CD14-positive monocyte (primary cell): ENCODE data around the gene VCL. TPM values are rescaled to one million over a fixed set of nuclear protein-coding genes. Genes with fewer than 3 reads are reported as not detected.

ENCODE experiments used
- DNase-seq, 3 donors: peaks; one replicate each; pipeline ENCODE4 v3.0.0-alpha.2; 2011 to 2022
- H2AFZ ChIP-seq: 2 replicates; pipeline ENCODE4 v1.6.0; 2012; ENCODE audit warnings: mild to moderate bottlenecking, low read depth, low read length, inconsistent platforms; ENCODE audit not compliant: insufficient read depth, poor library complexity, severe bottlenecking
- H3K27ac ChIP-seq, 2 donors: 1 replicate in 1 of 2; 2 replicates in 1 of 2; pipeline ENCODE4 v1.5.1; 2012 to 2013; ENCODE audit warnings: low read length in 2 of 2, control low read depth in 1 of 2, inconsistent platforms in 1 of 2, low read depth in 1 of 2, mild to moderate bottlenecking in 1 of 2
- H3K27me3 ChIP-seq, 2 donors: one replicate each; pipeline versions ENCODE4 v1.6.0 to v1.6.1; 2011 to 2013; ENCODE audit warnings: low read length in 2 of 2; ENCODE audit not compliant: control insufficient read depth in 2 of 2, insufficient read depth in 2 of 2
- H3K36me3 ChIP-seq, 2 donors: replicated peaks in 1 of 2; 1 replicate in 1 of 2; 2 replicates in 1 of 2; pipeline versions ENCODE4 v1.5.1 to v1.6.1; 2012 to 2013; ENCODE audit warnings: low read length in 2 of 2, control low read depth in 1 of 2, inconsistent platforms in 1 of 2, mild to moderate bottlenecking in 1 of 2; ENCODE audit not compliant: insufficient read depth in 2 of 2, control insufficient read depth in 1 of 2
- H3K4me1 ChIP-seq, 2 donors: 1 replicate in 1 of 2; 2 replicates in 1 of 2; pipeline versions ENCODE4 v1.5.1 to v1.6.1; 2012 to 2013; ENCODE audit warnings: low read length in 2 of 2, control low read depth in 1 of 2, inconsistent platforms in 1 of 2, mild to moderate bottlenecking in 1 of 2, moderate library complexity in 1 of 2; ENCODE audit not compliant: insufficient read depth in 2 of 2, control insufficient read depth in 1 of 2
- H3K4me2 ChIP-seq: replicated peaks from 2 replicates; pipeline ENCODE3; 2012; ENCODE audit warnings: low read length, moderate library complexity, mild to moderate bottlenecking; ENCODE audit not compliant: poor library complexity, severe bottlenecking; ENCODE audit errors: extremely low read depth
- H3K4me3 ChIP-seq, 3 experiments: fragments of 200-600 bp in 1 of 3; sonication (generic) in 1 of 3; replicated peaks in 1 of 3; 1 replicate in 2 of 3; 2 replicates in 1 of 3; pipeline ENCODE4 v1.5.1; 2011 to 2013; ENCODE audit warnings: low read length in 3 of 3, mild to moderate bottlenecking in 3 of 3, control low read depth in 2 of 3, low read depth in 2 of 3, inconsistent platforms in 1 of 3, moderate library complexity in 1 of 3
- H3K79me2 ChIP-seq: 2 replicates; pipeline ENCODE4 v1.6.0; 2012; ENCODE audit warnings: mild to moderate bottlenecking, control low read depth, inconsistent platforms, low read length, moderate library complexity; ENCODE audit not compliant: insufficient read depth
- H3K9ac ChIP-seq: 2 replicates; pipeline ENCODE4 v1.6.0; 2017; ENCODE audit warnings: low read length, mild to moderate bottlenecking; ENCODE audit not compliant: insufficient read depth, poor library complexity, severe bottlenecking
- H3K9me3 ChIP-seq, 2 donors: replicated peaks in 1 of 2; 1 replicate in 1 of 2; 2 replicates in 1 of 2; pipeline versions ENCODE4 v1.5.1 to v1.6.1; 2012 to 2013; ENCODE audit warnings: low read length in 2 of 2, control low read depth in 1 of 2; ENCODE audit not compliant: control insufficient read depth in 1 of 2, insufficient read depth in 1 of 2
- H4K20me1 ChIP-seq: 2 replicates; pipeline ENCODE4 v1.6.0; 2012; ENCODE audit warnings: mild to moderate bottlenecking, low read length, control low read depth, moderate library complexity; ENCODE audit not compliant: insufficient read depth
- H3K27ac Mint-ChIP-seq, 7 donors: one replicate each; pipeline ENCODE4 v1.8.0; 2020; ENCODE audit warnings: mild to moderate bottlenecking in 7 of 7, mixed read lengths in 7 of 7, moderate library complexity in 6 of 7, inconsistent platforms in 2 of 7
- H3K27me3 Mint-ChIP-seq, 3 donors: one replicate each; pipeline ENCODE4 v1.8.0; 2021 to 2022; ENCODE audit warnings: low read depth in 3 of 3, mild to moderate bottlenecking in 3 of 3, mixed read lengths in 3 of 3, moderate library complexity in 3 of 3, inconsistent platforms in 1 of 3
- H3K36me3 Mint-ChIP-seq, 2 donors: one replicate each; pipeline ENCODE4 v1.8.0; 2020; ENCODE audit warnings: mixed read lengths in 2 of 2, inconsistent platforms in 1 of 2, mild to moderate bottlenecking in 1 of 2
- H3K4me1 Mint-ChIP-seq: one replicate; pipeline ENCODE4 v1.8.0; 2020; ENCODE audit warnings: mild to moderate bottlenecking, mixed read lengths
- H3K4me3 Mint-ChIP-seq, 2 donors: one replicate each; pipeline ENCODE4 v1.8.0; 2020; ENCODE audit warnings: mild to moderate bottlenecking in 2 of 2, mixed read lengths in 2 of 2, moderate library complexity in 1 of 2
- H3K9me3 Mint-ChIP-seq, 7 donors: one replicate each; pipeline ENCODE4 v1.8.0; 2020 to 2022; ENCODE audit warnings: mixed read lengths in 7 of 7, mild to moderate bottlenecking in 6 of 7, moderate library complexity in 6 of 7, inconsistent platforms in 2 of 7
- CTCF ChIP-seq: fragments of 200-600 bp; IDR thresholded peaks from one replicate; pipeline ENCODE4 v1.8.0; 2022; ENCODE audit warnings: antibody characterized with exemption, mild to moderate bottlenecking
- WGBS: methylation state at CpG from one replicate; pipeline ENCODE4 v1.1.5; 2013; ENCODE audit warnings: missing lambda C conversion rate; ENCODE audit not compliant: insufficient coverage; 5-methylcytosine and 5-hydroxymethylcytosine counted together
- intact Hi-C, 2 donors: fragments of 100-400 bp; cut with micrococcal nuclease; formaldehyde crosslinking; loops; one replicate each; pipeline versions ENCODE4 v1.15.0 to v1.15.1; 2023
- polyA plus RNA-seq, 3 donors: library from polyadenylated mRNA; depleted of rRNA in 1 of 3; unstranded in 2 of 3; stranded (reverse) in 1 of 3; fragments of 300-500 nt in 2 of 3; fragments of >200 nt in 1 of 3; fragmentation: Illumina TruSeq in 2 of 3; gene quantifications; 1 replicate in 2 of 3; 2 replicates in 1 of 3; pipeline ENCODE4 v1.2.3, GENCODE V29; 2012 to 2021

Gene VCL
- polyA plus RNA-seq, 3 donors: 39.1 to 68.4 (median 52.8) TPM

GRCh38 chr10:74000892-74001669 is 3.2 kb downstream of the VCL start:
- H3K27ac Mint-ChIP-seq: peak overlapping the region in 4 of 7 donors; percentile 1 to 56 (median 28)
- H3K9me3 Mint-ChIP-seq: peaks cover 0 to 1% (median 0%) of the 10 kb centered on the region in 7 donors
- H3K9ac ChIP-seq: no peak overlapping the region
- no peak for TF ChIP-seq CTCF
- no peak overlapping the region for H2AFZ ChIP-seq
- DNase-seq: no peak
- H3K27me3 ChIP-seq: no peaks in the 10 kb centered on the region
- H3K36me3 Mint-ChIP-seq: peaks cover 9 to 30% of the 10 kb centered on the region in 2 donors
- 85% methylated on average over 4 of the region's 7 CpGs for WGBS
- peaks cover 53% of the 10 kb centered on the region for H3K4me1 Mint-ChIP-seq
- H3K4me3 ChIP-seq: peak overlapping the region in 1 of 3 experiments; percentile 97
- no peaks in the 10 kb centered on the region for H3K9me3 ChIP-seq
- H3K4me2 ChIP-seq: peak overlapping the region; percentile 87
- peak overlapping the region in 1 of 2 donors; percentile 54 for H3K27ac ChIP-seq
- peak overlapping the region in 1 of 2 donors; percentile 23 for H3K4me3 Mint-ChIP-seq
- no peaks in the 10 kb centered on the region for H3K27me3 Mint-ChIP-seq
- H4K20me1 ChIP-seq: peaks cover 78% of the 10 kb centered on the region
- H3K4me1 ChIP-seq: peaks cover 37 to 46% of the 10 kb centered on the region in 2 donors
- intact Hi-C loops: no loop called here
- H3K79me2 ChIP-seq: peaks cover 84% of the 10 kb centered on the region
- peaks cover 3 to 13% of the 10 kb centered on the region in 2 donors for H3K36me3 ChIP-seq

- peaks cover 98% of the 10 kb centered on the region for H3K79me2 ChIP-seq
- no peaks in the 10 kb centered on the region for H3K27me3 Mint-ChIP-seq
- WGBS: no CpG with 5 or more reads among the region's 1 CpG
- peak overlapping the region in 1 of 7 donors; percentile 26 for H3K27ac Mint-ChIP-seq
- peaks cover 0 to 1% (median 0%) of the 10 kb centered on the region in 7 donors for H3K9me3 Mint-ChIP-seq
- peaks cover 8 to 19% of the 10 kb centered on the region in 2 donors for H3K36me3 ChIP-seq
- intact Hi-C loops: no loop called here
- H3K27me3 ChIP-seq: no peaks in the 10 kb centered on the region
- H3K4me3 ChIP-seq: no peak overlapping the region
- H3K4me2 ChIP-seq: no peak overlapping the region
- peaks cover 95% of the 10 kb centered on the region for H4K20me1 ChIP-seq
- H3K36me3 Mint-ChIP-seq: peaks cover 14 to 28% of the 10 kb centered on the region in 2 donors
- H3K4me3 Mint-ChIP-seq: no peak overlapping the region
- H3K9ac ChIP-seq: no peak overlapping the region
- H3K4me1 Mint-ChIP-seq: peaks cover 44% of the 10 kb centered on the region
- H3K9me3 ChIP-seq: no peaks in the 10 kb centered on the region
- H3K27ac ChIP-seq: no peak overlapping the region
- no peak overlapping the region for H2AFZ ChIP-seq
- no peak for TF ChIP-seq CTCF
- H3K4me1 ChIP-seq: peaks cover 16 to 23% of the 10 kb centered on the region in 2 donors
- no peak for DNase-seq
These were observed 8.4 kb downstream of the VCL start for GRCh38 chr10:74006269-74006668.
